OCI-LY7 (cell line): ENCODE results near the gene PALLD. TPM values are rescaled to one million over a fixed set of nuclear protein-coding genes. Genes with fewer than 3 reads are reported as not detected.

Experiments
- BruUV-seq: library from RNA; stranded (reverse); fragments of 400-500 nt; replicated peaks from 2 replicates; lab custom pipeline; 2021; lab: Mats Ljungman, UMichigan
- CTCF ChIA-PET: fragments of 300-600 bp; sonication (Branson Sonifier 250); formaldehyde crosslinking; loops from one replicate; lab custom pipeline; 2022; ENCODE audit warnings: antibody characterized with exemption; ENCODE audit not compliant: unreplicated experiment; lab: Charles Lee
- POLR2A ChIA-PET: fragments of 300-600 bp; sonication (Branson Sonifier 250); formaldehyde crosslinking; loops from one replicate; lab custom pipeline; 2022; ENCODE audit warnings: antibody characterized with exemption; lab: Charles Lee
- DNase-seq: peaks from one replicate; pipeline ENCODE4 v3.0.0-alpha.2; 2015; ENCODE audit warnings: low spot score
- H2AFZ ChIP-seq: fragments of 200-600 bp; sonication (generic), shearing (Covaris generic); 2 replicates; pipeline ENCODE4 v1.6.1; 2014; ENCODE audit warnings: mild to moderate bottlenecking, antibody characterized with exemption, low read length, moderate library complexity
- H3K27ac ChIP-seq: fragments of 200-600 bp; sonication (generic); 2 replicates; pipeline ENCODE4 v1.5.1; 2014; ENCODE audit warnings: mixed run types, low read depth, mild to moderate bottlenecking, moderate library complexity, low read length, inconsistent platforms; ENCODE audit not compliant: poor library complexity, severe bottlenecking
- H3K36me3 ChIP-seq: fragments of 200-600 bp; sonication (generic); 2 replicates; pipeline ENCODE4 v1.6.1; 2014; ENCODE audit warnings: mild to moderate bottlenecking, antibody characterized with exemption, low read length, moderate library complexity, mixed read lengths; ENCODE audit not compliant: insufficient read depth
- H3K4me1 ChIP-seq: fragments of 200-600 bp; sonication (generic); 2 replicates; pipeline ENCODE4 v1.5.1; 2014; ENCODE audit warnings: mild to moderate bottlenecking, low read length; ENCODE audit not compliant: insufficient read depth, poor library complexity, severe bottlenecking
- H3K4me2 ChIP-seq: fragments of 200-600 bp; sonication (generic); 2 replicates; pipeline ENCODE4 v1.6.1; 2014; ENCODE audit warnings: mild to moderate bottlenecking, low read length
- H3K4me3 ChIP-seq: fragments of 200-600 bp; sonication (generic); 2 replicates; pipeline ENCODE4 v1.5.1; 2014; ENCODE audit warnings: mild to moderate bottlenecking, low read depth, low read length; ENCODE audit not compliant: poor library complexity, severe bottlenecking
- H3K79me2 ChIP-seq: fragments of 200-600 bp; sonication (generic); 2 replicates; pipeline ENCODE4 v1.6.1; 2016; ENCODE audit warnings: low read depth, mild to moderate bottlenecking, low read length, moderate library complexity, mixed read lengths; ENCODE audit not compliant: insufficient read depth
- H3K9me2 ChIP-seq: fragments of 200-600 bp; sonication (generic); 2 replicates; pipeline ENCODE4 v1.6.1; 2016; ENCODE audit warnings: mild to moderate bottlenecking, low read length, mixed read lengths; ENCODE audit not compliant: insufficient read depth
- H3K9me3 ChIP-seq: fragments of 200-600 bp; sonication (generic); 2 replicates; pipeline ENCODE4 v1.6.1; 2014; ENCODE audit warnings: mild to moderate bottlenecking, mixed run types, low read length, mixed read lengths
- H4K20me1 ChIP-seq: fragments of 200-600 bp; sonication (generic); 2 replicates; pipeline ENCODE4 v1.6.1; 2014; ENCODE audit warnings: mild to moderate bottlenecking, antibody characterized with exemption, low read length, moderate library complexity, mixed read lengths; ENCODE audit not compliant: insufficient read depth
- EZH2phosphoT487 ChIP-seq: fragments of 200-600 bp; sonication (generic); IDR thresholded peaks from 2 replicates; pipeline ENCODE4 v1.6.1; 2018; ENCODE audit warnings: low read depth, borderline replicate concordance, mild to moderate bottlenecking, mixed run types, antibody characterized with exemption, low read length, moderate library complexity, mixed read lengths
- intact Hi-C: fragments of 100-400 bp; cut with micrococcal nuclease; formaldehyde crosslinking; loops from one replicate; pipeline ENCODE4 v1.10.0; 2022; ENCODE audit not compliant: unreplicated experiment
- total RNA-seq, 2 experiments: library from RNA; depleted of rRNA in 1 of 2; stranded (reverse); fragments of >200 nt in 1 of 2; shearing (Covaris generic) in 1 of 2; gene quantifications; 2 replicates each; pipeline ENCODE4 v1.2.3, GENCODE V29; 2014 to 2022
- TF ChIP-seq, protein P1 (sequence below): fragments of 200-600 bp; sonication (generic); conservative IDR thresholded peaks from 2 replicates; pipeline ENCODE4 v1.5.1; 2014; ENCODE audit warnings: mild to moderate bottlenecking, antibody characterized with exemption, low read length, moderate library complexity, mixed read lengths

The PALLD gene
- total RNA-seq, 2 experiments from 2014 or later: 0.73 to 2.8 TPM

DNA sequence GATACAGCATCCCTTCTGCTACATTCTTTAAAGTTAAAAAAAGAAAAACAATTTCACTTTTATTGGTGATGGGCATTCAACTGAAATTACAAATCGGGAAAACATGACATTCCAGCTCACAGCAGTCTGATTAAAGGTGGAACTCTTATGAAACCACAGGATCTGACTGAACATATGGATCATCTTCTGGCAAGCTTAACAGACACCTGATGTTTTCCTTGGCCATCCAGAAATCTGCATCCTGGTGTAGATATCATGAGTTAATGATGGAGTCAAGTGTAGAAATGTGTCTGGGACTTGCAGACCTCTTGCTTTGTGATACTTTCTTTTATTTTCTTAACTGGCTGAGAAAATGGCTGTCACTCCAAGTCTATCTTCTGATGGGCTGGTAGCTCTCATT is 345.3 kb downstream of the PALLD start:
- Histone ChIP-seq H3K4me3 (no peak overlapping the region), H3K4me1 (no peaks in the 10 kb centered on the region), H3K27ac (no peak overlapping the region), H4K20me1 (no peaks in the 10 kb centered on the region), H3K36me3 (no peaks in the 10 kb centered on the region), H3K4me2 (no peak overlapping the region), H3K9me2 (no peaks in the 10 kb centered on the region), H3K79me2 (no peaks in the 10 kb centered on the region), H2AFZ (no peak overlapping the region), H3K9me3 (no peaks in the 10 kb centered on the region)
- ChIA-PET CTCF (no interaction called here), POLR2A (no interaction called here)
- DNase-seq: no peak
- intact Hi-C loops: no loop called here
- TF ChIP-seq, protein P1, sequence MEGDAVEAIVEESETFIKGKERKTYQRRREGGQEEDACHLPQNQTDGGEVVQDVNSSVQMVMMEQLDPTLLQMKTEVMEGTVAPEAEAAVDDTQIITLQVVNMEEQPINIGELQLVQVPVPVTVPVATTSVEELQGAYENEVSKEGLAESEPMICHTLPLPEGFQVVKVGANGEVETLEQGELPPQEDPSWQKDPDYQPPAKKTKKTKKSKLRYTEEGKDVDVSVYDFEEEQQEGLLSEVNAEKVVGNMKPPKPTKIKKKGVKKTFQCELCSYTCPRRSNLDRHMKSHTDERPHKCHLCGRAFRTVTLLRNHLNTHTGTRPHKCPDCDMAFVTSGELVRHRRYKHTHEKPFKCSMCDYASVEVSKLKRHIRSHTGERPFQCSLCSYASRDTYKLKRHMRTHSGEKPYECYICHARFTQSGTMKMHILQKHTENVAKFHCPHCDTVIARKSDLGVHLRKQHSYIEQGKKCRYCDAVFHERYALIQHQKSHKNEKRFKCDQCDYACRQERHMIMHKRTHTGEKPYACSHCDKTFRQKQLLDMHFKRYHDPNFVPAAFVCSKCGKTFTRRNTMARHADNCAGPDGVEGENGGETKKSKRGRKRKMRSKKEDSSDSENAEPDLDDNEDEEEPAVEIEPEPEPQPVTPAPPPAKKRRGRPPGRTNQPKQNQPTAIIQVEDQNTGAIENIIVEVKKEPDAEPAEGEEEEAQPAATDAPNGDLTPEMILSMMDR: no peak
- TF ChIP-seq EZH2phosphoT487: no peak
- no TSS peak for BruUV-seq

DNA sequence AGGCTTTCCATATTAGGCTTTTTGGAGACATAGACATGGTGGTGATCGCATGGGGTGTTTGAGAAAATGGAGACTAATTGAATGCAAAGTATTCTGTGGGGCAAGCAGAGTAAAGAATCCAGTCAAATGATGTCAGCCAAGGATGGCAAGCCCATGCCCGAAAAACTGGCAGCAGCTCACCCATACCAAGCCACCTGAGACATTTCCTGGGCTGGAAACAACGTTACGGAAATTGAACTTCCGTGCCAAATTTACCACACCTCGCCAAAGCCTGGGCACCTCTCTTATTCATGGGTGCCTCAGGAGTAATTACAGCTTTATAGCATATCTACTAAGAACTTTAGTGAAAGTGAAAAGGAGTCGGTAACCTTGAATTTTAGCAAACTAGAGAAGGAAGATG is 346.8 kb downstream of the PALLD start:
- POLR2A ChIA-PET: interaction anchor here (1.6 kb wide), 1 partner anchor 10 kb away, joined by 5 read pairs; no protein-coding TSS in a partner anchor
- Histone ChIP-seq H3K36me3 (no peaks in the 10 kb centered on the region), H3K79me2 (no peaks in the 10 kb centered on the region), H3K4me3 (no peak overlapping the region), H3K27ac (no peak overlapping the region), H3K4me2 (no peak overlapping the region), H3K4me1 (no peaks in the 10 kb centered on the region), H3K9me2 (no peaks in the 10 kb centered on the region), H4K20me1 (no peaks in the 10 kb centered on the region), H2AFZ (no peak overlapping the region), H3K9me3 (no peaks in the 10 kb centered on the region)
- TF ChIP-seq, protein P1: no peak
- no peak for TF ChIP-seq EZH2phosphoT487
- no TSS peak for BruUV-seq
- intact Hi-C loops: no loop called here
- CTCF ChIA-PET: no interaction called here
- no peak for DNase-seq

DNA sequence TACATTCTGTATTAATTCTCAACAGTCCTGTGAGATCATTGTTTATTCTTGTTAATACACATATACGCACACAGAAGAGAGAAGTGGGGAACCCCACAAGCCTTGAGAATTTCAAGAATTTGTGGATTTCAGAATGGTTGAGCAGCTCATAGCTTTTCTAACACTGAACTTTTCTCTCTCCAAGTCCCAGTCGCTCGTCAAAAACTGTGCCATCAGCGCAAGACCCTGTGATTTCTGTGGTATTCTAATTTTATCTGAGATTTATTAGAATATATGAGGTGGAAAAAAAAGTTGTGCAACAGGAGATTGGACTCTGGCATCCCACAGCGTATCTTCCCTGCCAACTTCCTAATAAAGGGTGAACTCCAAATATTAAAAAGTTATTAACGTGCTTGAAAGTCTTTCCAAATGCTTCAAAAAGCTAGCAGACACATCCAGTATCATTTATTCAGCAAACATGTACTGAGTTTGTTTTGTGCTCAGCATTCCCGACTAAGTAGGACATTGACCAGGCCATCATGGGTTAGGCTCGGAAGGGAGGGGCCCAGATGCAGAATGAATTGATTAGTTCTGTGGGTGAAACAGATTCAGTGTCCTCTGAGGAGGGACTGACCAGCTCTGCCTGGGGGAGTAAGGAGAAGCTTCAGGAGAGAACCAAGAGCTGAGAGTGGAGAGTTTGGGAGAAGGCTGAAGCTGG is 347.6 kb downstream of the PALLD start:
- no peak overlapping the region for H3K4me2 ChIP-seq
- no peaks in the 10 kb centered on the region for H4K20me1 ChIP-seq
- H3K9me3 ChIP-seq: no peaks in the 10 kb centered on the region
- no peaks in the 10 kb centered on the region for H3K79me2 ChIP-seq
- DNase-seq: no peak
- POLR2A ChIA-PET: interaction anchor here (0.5 to 1.6 kb wide), 3 partner anchors 11 to 166 kb away, joined by 3 to 5 read pairs (median 4); no protein-coding TSS in a partner anchor
- no peaks in the 10 kb centered on the region for H3K4me1 ChIP-seq
- no peaks in the 10 kb centered on the region for H3K9me2 ChIP-seq
- no peak overlapping the region for H2AFZ ChIP-seq
- intact Hi-C loops: no loop called here
- CTCF ChIA-PET: no interaction called here
- BruUV-seq: no TSS peak
- no peaks in the 10 kb centered on the region for H3K36me3 ChIP-seq
- no peak overlapping the region for H3K27ac ChIP-seq
- no peak overlapping the region for H3K4me3 ChIP-seq
- TF ChIP-seq EZH2phosphoT487: no peak
- TF ChIP-seq, protein P1: no peak
